ENCODE results near the gene GP1BA.

GP1BA gene

GRCh38 chr17:4951486-4951885 lies 19.4 kb downstream of the GP1BA start:
- DNase-seq: no peak

GRCh38 chr17:4953451-4953961 lies 21.4 kb downstream of the GP1BA start:
- no peak for DNase-seq

DNA sequence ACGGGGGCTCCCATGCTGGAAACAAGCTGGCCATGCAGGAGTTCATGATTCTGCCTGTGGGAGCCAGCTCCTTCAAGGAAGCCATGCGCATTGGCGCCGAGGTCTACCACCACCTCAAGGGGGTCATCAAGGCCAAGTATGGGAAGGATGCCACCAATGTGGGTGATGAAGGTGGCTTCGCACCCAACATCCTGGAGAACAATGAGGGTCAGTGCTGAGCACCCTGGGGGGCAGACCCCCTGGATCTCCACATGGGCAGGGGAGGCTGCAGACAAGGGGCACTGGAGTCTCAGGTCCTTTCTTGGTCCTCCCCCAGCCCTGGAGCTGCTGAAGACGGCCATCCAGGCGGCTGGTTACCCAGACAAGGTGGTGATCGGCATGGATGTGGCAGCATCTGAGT lies 23.0 kb downstream of the GP1BA start:
- DNase-seq: no peak

DNA sequence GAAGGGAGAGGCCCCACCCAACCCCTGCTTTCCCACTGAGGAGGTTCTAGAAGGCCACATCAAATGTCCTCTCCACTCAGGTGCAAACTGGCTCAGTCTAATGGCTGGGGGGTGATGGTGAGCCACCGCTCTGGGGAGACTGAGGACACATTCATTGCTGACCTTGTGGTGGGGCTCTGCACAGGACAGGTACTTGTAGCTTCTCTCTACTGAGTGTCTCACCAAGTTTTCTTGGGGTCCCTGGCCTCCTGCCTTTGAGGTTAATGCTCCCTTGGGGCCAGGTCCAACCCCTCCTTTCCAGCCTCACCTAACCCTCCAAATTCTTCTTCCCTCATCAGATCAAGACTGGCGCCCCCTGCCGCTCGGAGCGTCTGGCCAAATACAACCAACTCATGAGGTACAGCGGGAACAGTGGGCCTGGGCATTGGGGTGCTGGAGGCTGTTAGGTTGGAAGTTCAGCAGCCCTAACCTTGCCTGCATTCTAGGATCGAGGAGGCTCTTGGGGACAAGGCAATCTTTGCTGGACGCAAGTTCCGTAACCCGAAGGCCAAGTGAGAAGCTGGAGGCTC lies 24.5 kb downstream of the GP1BA start:
- DNase-seq: no peak

DNA sequence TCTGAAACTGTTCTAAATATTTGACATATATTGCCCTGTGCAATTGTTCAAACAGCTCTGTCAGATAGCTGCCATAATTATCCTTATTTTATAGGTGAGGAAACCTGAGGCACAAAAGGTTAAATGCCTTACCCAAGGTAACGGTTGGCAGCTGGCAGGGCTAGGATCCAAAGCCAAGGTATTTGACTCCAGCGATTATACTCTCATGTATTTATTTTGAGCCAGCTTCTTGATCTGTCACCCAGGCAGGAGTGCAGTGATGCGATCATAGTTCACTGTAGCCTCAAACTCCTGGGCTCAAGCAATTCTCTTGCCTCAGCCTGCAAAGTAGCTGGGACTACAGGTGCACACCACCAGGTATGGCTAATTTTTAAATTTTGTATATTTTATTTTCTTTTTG lies 26.0 kb downstream of the GP1BA start:
- DNase-seq: no peak

- DNase-seq: no peak
Measured at GRCh38 chr17:4959261-4959965, 27.3 kb downstream of the GP1BA start.

DNA sequence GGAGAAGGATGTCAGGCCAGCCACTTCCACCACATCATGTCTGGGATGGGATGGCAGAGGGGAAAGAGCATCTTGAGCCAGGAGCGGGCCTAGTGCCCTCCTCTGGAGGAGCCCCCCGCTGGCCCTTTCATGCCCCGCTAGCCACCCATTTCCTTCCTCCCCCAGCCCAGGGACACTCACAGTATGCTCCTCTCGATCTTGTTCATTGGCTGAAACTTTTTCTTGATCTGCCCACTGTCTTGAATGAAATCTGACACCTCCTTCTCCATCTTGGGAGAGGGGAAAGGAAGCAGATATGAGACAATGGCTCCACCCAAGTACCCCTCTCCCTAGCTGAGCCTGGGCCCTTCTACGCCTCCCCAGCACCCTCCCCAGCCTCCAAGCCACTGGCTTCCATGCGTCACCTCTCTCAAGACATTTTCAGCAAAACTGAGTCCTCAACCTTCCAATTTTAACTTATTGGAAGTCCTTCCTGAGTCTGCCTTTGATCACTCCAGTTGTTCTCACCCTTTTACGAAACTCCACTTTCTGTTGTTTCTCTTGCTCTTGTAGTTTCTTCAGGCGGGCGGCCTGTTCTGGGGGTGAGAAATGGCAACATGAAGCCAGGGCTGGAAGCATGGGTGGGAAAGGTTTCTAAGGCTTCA lies 28.3 kb downstream of the GP1BA start:
- no peak for DNase-seq

GRCh38 chr17:4965311-4965986 lies 33.4 kb downstream of the GP1BA start:
- DNase-seq: no peak

DNA sequence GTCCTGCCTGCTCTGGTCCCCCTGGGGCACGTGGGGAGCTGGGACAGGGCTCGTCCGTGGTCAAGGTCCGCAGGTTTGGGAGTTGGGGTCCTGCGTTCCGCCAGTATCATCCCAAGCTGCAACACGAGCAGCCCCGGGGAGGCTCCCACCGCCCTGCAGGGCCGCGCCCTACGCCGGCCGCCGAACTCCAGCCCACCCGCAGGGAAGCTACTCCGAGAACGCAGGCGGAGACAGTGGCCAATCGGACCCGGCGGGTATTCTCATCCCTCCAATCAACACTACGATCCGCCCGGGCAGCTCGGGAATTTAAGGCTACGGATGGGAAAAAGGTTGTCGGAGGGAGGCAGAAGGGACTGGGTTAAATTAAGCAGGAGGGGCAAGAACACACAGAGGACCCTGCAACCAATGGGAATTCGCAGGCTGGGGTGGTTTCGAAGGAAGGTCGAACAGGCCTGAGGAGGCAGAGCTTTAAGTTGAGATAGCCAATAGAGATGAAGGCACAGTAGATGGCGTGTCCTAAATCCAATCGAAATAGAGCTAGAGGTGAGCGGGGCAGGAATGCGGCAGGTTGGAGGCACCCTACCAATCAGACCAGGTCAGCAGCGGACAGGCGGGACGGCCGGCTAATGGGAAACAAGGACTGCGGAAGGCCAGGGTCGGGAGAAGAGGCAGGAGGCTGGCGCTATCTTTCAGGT lies 34.9 kb downstream of the GP1BA start:
- DNase-seq: peak; percentile 99

GRCh38 chr17:4967539-4968485 lies 35.7 kb downstream of the GP1BA start, which contains the start of gene SPAG7:
TSS of gene SPAG7 (minus strand) at chr17:4967817. CDS start at chr17:4967804, 13 bp downstream.
- DNase-seq: peak; percentile 95

DNA sequence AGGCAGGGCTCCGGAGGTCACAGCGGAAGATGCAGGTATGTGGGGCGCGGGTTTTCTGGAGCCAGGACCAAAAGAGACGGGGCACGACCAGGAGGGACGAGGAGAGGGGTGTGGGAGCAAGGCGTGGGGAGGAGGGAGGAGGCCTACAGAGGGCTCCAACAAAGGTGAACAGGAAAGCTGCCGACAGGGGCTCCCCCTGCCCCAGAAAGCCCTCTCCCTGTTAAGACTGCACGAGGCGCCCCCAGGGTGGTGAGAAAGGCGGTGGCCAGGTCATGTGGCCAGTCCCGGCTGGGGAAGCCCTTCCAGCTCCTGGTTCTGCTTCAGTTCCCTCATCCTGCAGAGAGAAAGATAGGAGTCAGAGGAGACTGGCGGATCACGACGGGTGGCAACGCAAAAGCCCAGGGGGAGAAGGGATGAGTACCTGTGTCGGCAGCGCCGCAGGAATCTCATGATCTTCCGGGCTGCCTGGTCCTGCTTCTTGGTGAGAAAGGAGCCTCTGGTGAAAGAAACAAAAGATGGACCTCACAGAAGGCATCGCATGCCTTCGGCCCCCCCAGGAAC lies 36.5 kb downstream of the GP1BA start:
- no peak for DNase-seq

DNA sequence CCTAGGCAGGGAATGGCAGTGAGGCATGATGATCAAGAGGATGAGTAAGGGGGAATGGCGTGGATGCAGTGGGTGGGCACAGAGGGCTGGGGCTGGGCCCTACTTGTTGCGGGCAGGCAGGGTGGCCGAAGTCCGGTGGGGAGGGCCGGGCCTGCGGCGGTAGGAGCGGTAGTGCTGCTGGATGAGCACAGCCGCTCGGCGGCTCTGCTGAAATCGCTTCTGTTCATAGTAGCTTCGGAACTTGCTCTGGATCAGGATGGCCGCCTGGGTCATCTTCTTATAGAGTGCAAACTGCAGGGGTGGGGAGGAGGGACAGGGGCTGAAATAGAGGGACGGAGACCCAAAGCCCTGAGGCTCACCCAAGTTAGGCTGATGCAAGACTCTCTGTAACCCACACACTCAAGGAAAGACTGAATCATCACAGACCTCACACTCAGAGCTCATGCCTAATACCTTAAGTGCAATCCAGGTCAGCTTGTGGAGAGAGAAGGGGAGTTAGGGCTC lies 37.0 kb downstream of the GP1BA start:
- no peak for DNase-seq

DNA sequence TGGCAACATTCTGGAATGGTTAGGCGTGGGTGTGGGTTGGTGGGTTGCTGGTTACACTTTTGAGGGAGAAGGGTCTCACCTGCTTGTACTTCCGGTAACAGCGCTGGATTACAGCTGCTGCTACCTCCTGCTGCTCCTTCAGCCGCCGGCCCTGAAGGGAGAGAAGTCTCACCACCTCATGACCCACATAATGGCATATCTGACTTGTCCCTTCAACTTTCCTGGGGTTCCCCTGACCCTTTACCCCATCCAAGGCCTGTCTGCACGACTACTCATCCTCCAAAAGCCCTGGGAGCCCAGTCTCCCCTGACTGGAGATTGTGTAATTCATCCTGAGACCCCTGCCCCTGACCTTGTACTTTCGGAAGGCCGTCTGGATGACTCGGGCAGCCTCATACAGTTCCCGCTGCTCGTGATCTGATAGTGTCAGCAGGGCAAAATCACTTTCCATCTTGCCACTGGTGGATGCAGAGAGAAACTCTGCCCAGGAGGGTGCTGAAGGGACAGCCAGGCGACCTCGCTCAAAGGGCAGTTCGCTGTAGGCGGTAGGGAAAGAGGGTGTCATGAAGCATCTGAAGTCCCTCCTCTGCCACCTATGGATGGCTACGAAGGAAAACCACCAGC lies 37.6 kb downstream of the GP1BA start:
- DNase-seq: no peak

DNA sequence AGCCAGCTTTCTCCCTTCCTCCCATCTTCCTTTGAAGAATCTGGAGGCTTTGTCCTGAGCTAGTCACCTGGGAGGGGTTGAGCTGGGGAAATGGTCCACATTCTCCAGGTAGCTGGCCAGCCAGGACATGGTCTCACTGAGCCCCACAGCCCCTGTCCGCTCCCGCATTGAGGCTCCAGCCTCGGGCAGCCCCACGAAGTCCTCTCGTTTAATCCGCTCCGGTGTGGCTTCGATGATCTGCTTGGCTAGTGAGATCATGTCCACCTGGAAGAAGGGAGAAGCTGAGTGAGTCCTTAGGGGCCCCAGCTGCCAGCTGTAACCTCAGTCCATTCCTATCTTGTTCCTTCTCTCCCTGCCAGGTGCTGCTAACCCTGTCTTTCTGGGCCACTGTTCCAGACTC lies 38.2 kb downstream of the GP1BA start:
- DNase-seq: no peak

GRCh38 chr17:4971826-4972225 lies 39.7 kb downstream of the GP1BA start:
- no peak for DNase-seq

DNA sequence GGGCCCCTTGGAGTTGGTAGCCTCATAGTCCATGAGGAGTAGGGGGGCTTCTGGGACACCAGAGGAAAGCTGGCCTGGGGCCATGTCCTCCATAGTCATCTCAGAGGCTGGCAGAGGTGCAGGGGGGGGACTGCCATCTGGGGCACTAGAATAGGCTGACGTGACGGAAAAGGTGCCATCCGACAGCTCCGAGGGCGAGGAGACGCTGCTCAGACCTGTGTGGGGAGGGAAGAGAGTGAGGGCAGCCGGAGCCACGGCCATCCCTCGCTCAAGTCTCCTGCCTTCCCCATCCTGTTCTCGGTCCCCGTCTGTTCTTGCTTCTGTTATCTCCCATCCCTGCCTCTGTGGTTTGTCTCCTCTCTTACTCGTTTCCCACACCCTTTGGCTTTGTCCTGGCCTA lies 40.2 kb downstream of the GP1BA start:
- no peak for DNase-seq

GRCh38 chr17:4972752-4973151 lies 40.7 kb downstream of the GP1BA start:
- no peak for DNase-seq

DNA sequence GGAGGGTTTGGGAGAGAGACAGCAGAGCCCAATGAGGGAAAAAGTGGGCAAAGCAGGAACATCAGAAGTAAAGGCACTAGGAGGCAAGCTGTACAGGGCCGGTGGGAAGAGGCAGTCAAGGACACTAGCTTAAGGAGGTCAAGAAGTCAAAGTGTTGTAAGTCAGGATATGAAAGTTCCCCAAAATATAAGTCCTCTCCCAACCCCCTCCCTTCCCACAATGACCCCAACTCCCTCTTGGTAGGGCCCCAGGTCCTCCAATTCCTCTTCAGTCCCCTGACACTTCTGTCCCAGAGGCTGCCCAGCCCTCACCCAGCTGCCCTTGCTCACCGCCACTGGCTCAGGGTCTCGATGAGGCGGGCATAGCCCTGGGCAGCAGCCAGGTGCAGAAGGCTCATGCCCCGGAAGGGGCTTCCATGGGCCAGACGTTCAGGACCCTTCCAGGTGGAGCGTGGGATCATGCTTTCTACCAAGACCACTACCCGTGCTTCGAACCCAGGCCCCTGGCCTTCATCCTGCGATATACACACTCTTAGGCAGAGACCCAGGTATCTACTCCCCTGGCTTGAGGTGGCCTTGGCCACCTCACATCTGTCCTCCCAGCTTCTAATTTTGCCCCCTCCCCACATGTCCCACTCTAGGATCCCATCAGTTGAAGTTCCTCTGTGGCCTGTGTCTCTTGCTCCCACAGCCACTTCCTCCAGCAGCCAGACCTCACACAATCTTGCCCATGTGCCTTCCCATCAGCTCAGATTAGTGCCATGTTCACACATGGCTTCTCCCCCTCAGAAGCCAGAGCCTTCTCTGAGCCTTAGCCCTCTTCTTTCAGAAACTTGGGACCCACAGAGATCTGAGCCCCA lies 41.4 kb downstream of the GP1BA start:
- DNase-seq: no peak

- no peak for DNase-seq
Measured at GRCh38 chr17:4974115-4974670, 42.1 kb downstream of the GP1BA start.

All from GDM1 (cell line).